ENCODE results near the gene MUC20. TPM values are rescaled to one million over a fixed set of nuclear protein-coding genes. Genes with fewer than 3 reads are reported as not detected.

Gene MUC20
- total RNA-seq, 1 donor from 2014 or later = not detected

DNA sequence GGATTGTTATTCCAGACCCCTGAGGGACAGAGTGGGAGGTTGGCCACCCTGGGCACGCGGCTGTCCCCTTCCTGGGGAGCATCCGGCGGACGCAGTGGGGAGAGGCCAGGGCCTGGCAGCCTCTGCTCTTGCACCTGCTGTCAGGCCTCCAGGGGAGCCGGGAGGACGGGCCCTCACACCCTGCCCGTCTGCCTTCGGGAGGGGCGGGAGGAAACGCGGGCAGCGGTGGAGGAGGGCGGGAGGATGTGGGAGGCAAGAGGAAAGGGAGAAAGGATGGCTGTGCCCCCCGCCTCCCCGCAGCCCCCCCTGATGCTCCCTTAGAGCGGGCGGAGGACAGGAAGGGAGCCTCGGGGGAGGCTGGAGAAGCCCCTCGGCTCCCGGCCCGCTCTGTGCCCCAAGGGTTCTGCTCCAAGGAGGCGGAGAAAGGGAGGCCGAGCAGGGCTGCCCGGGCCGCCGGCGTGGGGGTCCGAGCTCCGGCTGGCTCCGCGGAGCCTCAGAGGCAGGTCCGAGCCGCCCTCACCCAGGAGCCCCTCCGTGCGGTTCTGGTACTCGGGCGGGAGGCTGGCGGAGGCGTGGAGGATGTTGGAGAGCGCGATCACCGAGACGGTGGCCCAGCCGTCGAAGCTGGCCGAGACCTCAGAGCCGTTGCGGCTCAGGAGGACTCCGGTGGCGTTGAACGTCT lies 40.9 kb downstream of the MUC20 start:
- Mint-ChIP-seq H3K9me3 (ENCODE audit: unreplicated experiment) (peaks cover 3% of the 10 kb centered on the region), H3K4me1 (ENCODE audit: low read depth, unreplicated experiment) (peaks cover 7% of the 10 kb centered on the region), H3K36me3 (ENCODE audit: low read depth, unreplicated experiment) (no peaks in the 10 kb centered on the region), H3K4me3 (ENCODE audit: unreplicated experiment) (no peak overlapping the region), H3K27ac (ENCODE audit: unreplicated experiment) (no peak overlapping the region), H3K27me3 (ENCODE audit: low read depth, unreplicated experiment) (peaks cover 52% of the 10 kb centered on the region)
- Histone ChIP-seq H3K27ac (ENCODE audit: low read depth, low read length) (no peak overlapping the region), H3K79me2 (ENCODE audit: insufficient read depth, low read length) (no peaks in the 10 kb centered on the region), H3K9me3 (ENCODE audit: insufficient read depth, low read depth, low read length) (no peaks in the 10 kb centered on the region), H4K20me1 (ENCODE audit: insufficient read depth, low read length) (no peaks in the 10 kb centered on the region), H3K27me3 (ENCODE audit: insufficient read depth, low read length) (peaks cover 37% of the 10 kb centered on the region), H3K36me3 (ENCODE audit: insufficient read depth, low read length) (no peaks in the 10 kb centered on the region), H3K4me3 (ENCODE audit: insufficient read depth, low read depth, low read length) (no peak overlapping the region), H2AFZ (ENCODE audit: low read depth, low read length) (no peak overlapping the region), H3K4me1 (ENCODE audit: insufficient read depth, low read length) (no peaks in the 10 kb centered on the region), H3K4me2 (ENCODE audit: low read length) (no peak overlapping the region), H3K9ac (ENCODE audit: low read length) (no peak overlapping the region)
- DNase-seq (ENCODE audit: low read depth) (no peak), FAIRE-seq (no peak)
- TF ChIP-seq EZH2 (IDR thresholded peaks at IDR 0.05; ENCODE audit: insufficient read depth, low read length) = peak; percentile 27
- TF ChIP-seq, protein P1, sequence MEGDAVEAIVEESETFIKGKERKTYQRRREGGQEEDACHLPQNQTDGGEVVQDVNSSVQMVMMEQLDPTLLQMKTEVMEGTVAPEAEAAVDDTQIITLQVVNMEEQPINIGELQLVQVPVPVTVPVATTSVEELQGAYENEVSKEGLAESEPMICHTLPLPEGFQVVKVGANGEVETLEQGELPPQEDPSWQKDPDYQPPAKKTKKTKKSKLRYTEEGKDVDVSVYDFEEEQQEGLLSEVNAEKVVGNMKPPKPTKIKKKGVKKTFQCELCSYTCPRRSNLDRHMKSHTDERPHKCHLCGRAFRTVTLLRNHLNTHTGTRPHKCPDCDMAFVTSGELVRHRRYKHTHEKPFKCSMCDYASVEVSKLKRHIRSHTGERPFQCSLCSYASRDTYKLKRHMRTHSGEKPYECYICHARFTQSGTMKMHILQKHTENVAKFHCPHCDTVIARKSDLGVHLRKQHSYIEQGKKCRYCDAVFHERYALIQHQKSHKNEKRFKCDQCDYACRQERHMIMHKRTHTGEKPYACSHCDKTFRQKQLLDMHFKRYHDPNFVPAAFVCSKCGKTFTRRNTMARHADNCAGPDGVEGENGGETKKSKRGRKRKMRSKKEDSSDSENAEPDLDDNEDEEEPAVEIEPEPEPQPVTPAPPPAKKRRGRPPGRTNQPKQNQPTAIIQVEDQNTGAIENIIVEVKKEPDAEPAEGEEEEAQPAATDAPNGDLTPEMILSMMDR (IDR thresholded peaks at IDR 0.05; ENCODE audit: insufficient read depth, low read depth, low read length) = no peak

DNA sequence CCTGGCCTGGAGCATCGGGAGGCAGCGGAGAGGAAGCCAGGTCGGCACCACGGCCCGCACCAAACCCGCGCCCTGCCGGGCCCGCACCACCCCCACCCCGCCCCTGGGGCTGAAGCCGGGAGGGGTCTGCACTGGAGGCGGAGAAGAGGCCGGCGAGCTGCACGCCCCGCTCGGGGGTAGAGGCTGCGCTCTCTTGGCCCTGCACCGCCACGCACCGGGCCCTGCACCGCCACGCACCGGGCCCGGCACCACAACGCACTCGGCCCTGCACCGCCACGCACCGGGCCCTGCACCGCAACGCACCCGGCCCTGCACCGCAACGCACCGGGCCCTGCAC lies 41.4 kb downstream of the MUC20 start:
- no peak for TF ChIP-seq EZH2 (IDR thresholded peaks at IDR 0.05; ENCODE audit: insufficient read depth, low read length)
- TF ChIP-seq, protein P1 (IDR thresholded peaks at IDR 0.05; ENCODE audit: insufficient read depth, low read depth, low read length) = no peak
- Histone ChIP-seq H3K36me3 (ENCODE audit: insufficient read depth, low read length) (no peaks in the 10 kb centered on the region), H3K9me3 (ENCODE audit: insufficient read depth, low read depth, low read length) (no peaks in the 10 kb centered on the region), H3K9ac (ENCODE audit: low read length) (no peak overlapping the region), H3K79me2 (ENCODE audit: insufficient read depth, low read length) (no peaks in the 10 kb centered on the region), H3K4me1 (ENCODE audit: insufficient read depth, low read length) (no peaks in the 10 kb centered on the region), H3K27ac (ENCODE audit: low read depth, low read length) (no peak overlapping the region), H3K4me3 (ENCODE audit: insufficient read depth, low read depth, low read length) (no peak overlapping the region), H4K20me1 (ENCODE audit: insufficient read depth, low read length) (no peaks in the 10 kb centered on the region), H2AFZ (ENCODE audit: low read depth, low read length) (no peak overlapping the region), H3K4me2 (ENCODE audit: low read length) (no peak overlapping the region), H3K27me3 (ENCODE audit: insufficient read depth, low read length) (peaks cover 32% of the 10 kb centered on the region)
- FAIRE-seq (no peak), DNase-seq (ENCODE audit: low read depth) (no peak)
- Mint-ChIP-seq H3K4me3 (ENCODE audit: unreplicated experiment) (no peak overlapping the region), H3K27ac (ENCODE audit: unreplicated experiment) (no peak overlapping the region), H3K4me1 (ENCODE audit: low read depth, unreplicated experiment) (peaks cover 2% of the 10 kb centered on the region), H3K36me3 (ENCODE audit: low read depth, unreplicated experiment) (no peaks in the 10 kb centered on the region), H3K27me3 (ENCODE audit: low read depth, unreplicated experiment) (peaks cover 48% of the 10 kb centered on the region), H3K9me3 (ENCODE audit: unreplicated experiment) (peaks cover 5% of the 10 kb centered on the region)

DNA sequence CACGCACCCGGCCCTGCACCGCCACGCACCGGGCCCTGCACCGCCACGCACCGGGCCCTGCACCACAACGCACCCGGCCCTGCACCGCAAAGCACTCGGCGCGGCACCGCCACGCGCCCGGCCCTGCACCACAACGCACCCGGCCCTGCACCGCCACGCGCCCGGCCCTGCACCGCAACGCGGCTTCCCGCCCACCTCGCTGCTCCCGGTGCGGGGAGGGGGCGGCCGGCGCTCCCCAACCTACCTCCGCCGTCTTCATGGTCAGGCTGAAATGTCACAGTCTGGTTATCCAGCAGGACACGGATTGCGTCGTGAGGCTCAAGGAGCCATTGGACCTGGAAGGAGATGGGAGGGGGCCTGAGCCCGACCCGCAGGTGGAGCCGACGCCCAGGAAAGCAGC lies 41.8 kb downstream of the MUC20 start:
- no peaks in the 10 kb centered on the region for H3K36me3 Mint-ChIP-seq (ENCODE audit: low read depth, unreplicated experiment)
- peaks cover 45% of the 10 kb centered on the region for H3K27me3 Mint-ChIP-seq (ENCODE audit: low read depth, unreplicated experiment)
- peaks cover 6% of the 10 kb centered on the region for H3K9me3 Mint-ChIP-seq (ENCODE audit: unreplicated experiment)
- Histone ChIP-seq H4K20me1 (ENCODE audit: insufficient read depth, low read length) (no peaks in the 10 kb centered on the region), H3K27ac (ENCODE audit: low read depth, low read length) (no peak overlapping the region), H3K79me2 (ENCODE audit: insufficient read depth, low read length) (no peaks in the 10 kb centered on the region), H3K27me3 (ENCODE audit: insufficient read depth, low read length) (peaks cover 32% of the 10 kb centered on the region), H3K9ac (ENCODE audit: low read length) (no peak overlapping the region), H3K9me3 (ENCODE audit: insufficient read depth, low read depth, low read length) (no peaks in the 10 kb centered on the region), H3K4me1 (ENCODE audit: insufficient read depth, low read length) (no peaks in the 10 kb centered on the region), H3K4me3 (ENCODE audit: insufficient read depth, low read depth, low read length) (no peak overlapping the region), H3K4me2 (ENCODE audit: low read length) (no peak overlapping the region), H2AFZ (ENCODE audit: low read depth, low read length) (no peak overlapping the region), H3K36me3 (ENCODE audit: insufficient read depth, low read length) (no peaks in the 10 kb centered on the region)
- H3K4me3 Mint-ChIP-seq (ENCODE audit: unreplicated experiment) = no peak overlapping the region
- no peak for FAIRE-seq
- no peak for TF ChIP-seq EZH2 (IDR thresholded peaks at IDR 0.05; ENCODE audit: insufficient read depth, low read length)
- TF ChIP-seq, protein P1 (IDR thresholded peaks at IDR 0.05; ENCODE audit: insufficient read depth, low read depth, low read length) = no peak
- DNase-seq (ENCODE audit: low read depth) = no peak
- peaks cover 2% of the 10 kb centered on the region for H3K4me1 Mint-ChIP-seq (ENCODE audit: low read depth, unreplicated experiment)
- H3K27ac Mint-ChIP-seq (ENCODE audit: unreplicated experiment) = no peak overlapping the region
